Smooth muscle cell (in vitro differentiated cells): ENCODE results near the gene MYO1D. TPM values are rescaled to one million over a fixed set of nuclear protein-coding genes. Genes with fewer than 3 reads are reported as not detected.

Experiments used
- DNase-seq: peaks from one replicate; lab custom pipeline; 2025; ENCODE audit not compliant: unreplicated experiment; lab: John Stamatoyannopoulos, UW
- H2AFZ ChIP-seq: fragments of 200-600 bp; sonication (generic); 2 replicates; pipeline ENCODE4 v1.6.0; 2016; ENCODE audit warnings: antibody characterized with exemption, low read depth, mild to moderate bottlenecking
- H3F3A ChIP-seq: fragments of 200-600 bp; sonication (generic); 2 replicates; pipeline ENCODE4 v1.6.0; 2017; ENCODE audit warnings: antibody characterized with exemption, low read depth
- H3K27ac ChIP-seq: fragments of 200-600 bp; sonication (generic); 2 replicates; pipeline ENCODE4 v1.5.1; 2016; ENCODE audit warnings: low read depth, mild to moderate bottlenecking
- H3K27me3 ChIP-seq: fragments of 200-600 bp; sonication (generic); 2 replicates; pipeline ENCODE4 v1.6.1; 2016; ENCODE audit warnings: low read depth, mild to moderate bottlenecking
- H3K36me3 ChIP-seq: fragments of 200-600 bp; sonication (generic); 2 replicates; pipeline ENCODE4 v1.5.1; 2016; ENCODE audit warnings: low read depth
- H3K4me1 ChIP-seq: fragments of 200-600 bp; sonication (generic); 2 replicates; pipeline ENCODE4 v1.5.1; 2016; ENCODE audit warnings: low read depth
- H3K4me2 ChIP-seq: fragments of 200-600 bp; sonication (generic); 2 replicates; pipeline ENCODE4 v1.6.0; 2016; ENCODE audit warnings: mild to moderate bottlenecking
- H3K4me3 ChIP-seq: fragments of 200-600 bp; sonication (generic); 2 replicates; pipeline ENCODE4 v1.5.1; 2016; ENCODE audit warnings: mild to moderate bottlenecking
- H3K79me2 ChIP-seq: fragments of 200-600 bp; sonication (generic); 2 replicates; pipeline ENCODE4 v1.6.0; 2016; ENCODE audit warnings: low read depth, mild to moderate bottlenecking
- H3K9ac ChIP-seq: fragments of 200-600 bp; sonication (generic); 2 replicates; pipeline ENCODE4 v1.6.0; 2016; ENCODE audit warnings: low read depth
- H3K9me3 ChIP-seq: fragments of 200-600 bp; sonication (generic); replicated peaks from 2 replicates; pipeline ENCODE4 v1.5.1; 2016; ENCODE audit warnings: low read depth
- H4K20me1 ChIP-seq: fragments of 200-600 bp; sonication (generic); 2 replicates; pipeline ENCODE4 v1.6.0; 2016; ENCODE audit warnings: low read depth
- WGBS: methylation state at CpG from one replicate; pipeline ENCODE4 v1.1.7; 2016; ENCODE audit warnings: low lambda C conversion rate; 5-methylcytosine and 5-hydroxymethylcytosine counted together
- polyA plus RNA-seq: library from polyadenylated mRNA; unstranded; fragments of >200 nt; fragmentation: Nextera tagmentation; extraction: Ambion mirVana; gene quantifications from 2 replicates; pipeline ENCODE4 v1.2.1, GENCODE V29; 2016
- total RNA-seq: library from RNA; depleted of rRNA; stranded (reverse); fragments of >200 nt; gene quantifications from 2 replicates; pipeline ENCODE4 v1.2.3, GENCODE V29; 2014
- TF ChIP-seq, protein P1 (sequence below): fragments of 200-600 bp; sonication (generic); IDR thresholded peaks from 2 replicates; pipeline ENCODE4 v1.5.1; 2017; ENCODE audit warnings: borderline replicate concordance, mild to moderate bottlenecking, antibody characterized with exemption; ENCODE audit not compliant: insufficient read depth, poor library complexity, severe bottlenecking

Gene MYO1D
- total and polyA plus RNA-seq, 2 experiments from 2014 or later, result 13.9 to 35.7 TPM

GRCh38 chr17:32494621-32495358 is 382.1 kb downstream of the MYO1D start:
- Histone ChIP-seq H3K9me3 (no peaks in the 10 kb centered on the region), H3K27me3 (no peaks in the 10 kb centered on the region), H3K4me3 (no peak overlapping the region), H3K9ac (no peak overlapping the region), H3F3A (no peaks in the 10 kb centered on the region), H3K4me2 (no peak overlapping the region), H3K36me3 (no peaks in the 10 kb centered on the region), H3K4me1 (no peaks in the 10 kb centered on the region), H3K27ac (no peak overlapping the region), H2AFZ (no peak overlapping the region), H3K79me2 (no peaks in the 10 kb centered on the region), H4K20me1 (peaks cover 6% of the 10 kb centered on the region)
- TF ChIP-seq, protein P1, sequence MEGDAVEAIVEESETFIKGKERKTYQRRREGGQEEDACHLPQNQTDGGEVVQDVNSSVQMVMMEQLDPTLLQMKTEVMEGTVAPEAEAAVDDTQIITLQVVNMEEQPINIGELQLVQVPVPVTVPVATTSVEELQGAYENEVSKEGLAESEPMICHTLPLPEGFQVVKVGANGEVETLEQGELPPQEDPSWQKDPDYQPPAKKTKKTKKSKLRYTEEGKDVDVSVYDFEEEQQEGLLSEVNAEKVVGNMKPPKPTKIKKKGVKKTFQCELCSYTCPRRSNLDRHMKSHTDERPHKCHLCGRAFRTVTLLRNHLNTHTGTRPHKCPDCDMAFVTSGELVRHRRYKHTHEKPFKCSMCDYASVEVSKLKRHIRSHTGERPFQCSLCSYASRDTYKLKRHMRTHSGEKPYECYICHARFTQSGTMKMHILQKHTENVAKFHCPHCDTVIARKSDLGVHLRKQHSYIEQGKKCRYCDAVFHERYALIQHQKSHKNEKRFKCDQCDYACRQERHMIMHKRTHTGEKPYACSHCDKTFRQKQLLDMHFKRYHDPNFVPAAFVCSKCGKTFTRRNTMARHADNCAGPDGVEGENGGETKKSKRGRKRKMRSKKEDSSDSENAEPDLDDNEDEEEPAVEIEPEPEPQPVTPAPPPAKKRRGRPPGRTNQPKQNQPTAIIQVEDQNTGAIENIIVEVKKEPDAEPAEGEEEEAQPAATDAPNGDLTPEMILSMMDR, result no peak
- WGBS, result 92% methylated on average over 34 of the region's 34 CpGs
- no peak for DNase-seq

GRCh38 chr17:32493976-32494513 is 382.9 kb downstream of the MYO1D start:
- H3K9me3 ChIP-seq, result no peaks in the 10 kb centered on the region
- WGBS, result 92% methylated on average over 11 of the region's 11 CpGs

GRCh38 chr17:32493571-32493970 is 383.4 kb downstream of the MYO1D start:
- no peak for DNase-seq
- H2AFZ ChIP-seq, result no peak overlapping the region
- no peak overlapping the region for H3K27ac ChIP-seq
- H3K4me1 ChIP-seq, result no peaks in the 10 kb centered on the region
- H4K20me1 ChIP-seq, result peaks cover 17% of the 10 kb centered on the region
- no peaks in the 10 kb centered on the region for H3K9me3 ChIP-seq
- H3K27me3 ChIP-seq, result no peaks in the 10 kb centered on the region
- no peaks in the 10 kb centered on the region for H3K79me2 ChIP-seq
- no peak overlapping the region for H3K4me3 ChIP-seq
- no peak overlapping the region for H3K4me2 ChIP-seq
- no peak overlapping the region for H3K9ac ChIP-seq
- no peaks in the 10 kb centered on the region for H3K36me3 ChIP-seq
- no peaks in the 10 kb centered on the region for H3F3A ChIP-seq
- TF ChIP-seq, protein P1, result no peak
- 91% methylated on average over 15 of the region's 15 CpGs for WGBS

More at GRCh38 chr17:32493976-32494513, 382.9 kb downstream of the MYO1D start:
- H3K4me3 ChIP-seq, result no peak overlapping the region
- TF ChIP-seq, protein P1, result no peak
- H2AFZ ChIP-seq, result no peak overlapping the region
- H4K20me1 ChIP-seq, result peaks cover 14% of the 10 kb centered on the region
- H3K36me3 ChIP-seq, result no peaks in the 10 kb centered on the region
- H3K4me2 ChIP-seq, result no peak overlapping the region
- no peak for DNase-seq
- no peaks in the 10 kb centered on the region for H3K27me3 ChIP-seq
- no peaks in the 10 kb centered on the region for H3K79me2 ChIP-seq
- no peaks in the 10 kb centered on the region for H3F3A ChIP-seq
- H3K4me1 ChIP-seq, result no peaks in the 10 kb centered on the region
- H3K27ac ChIP-seq, result no peak overlapping the region
- no peak overlapping the region for H3K9ac ChIP-seq
